ENCODE results near the gene ABHD8. TPM values are rescaled to one million over a fixed set of nuclear protein-coding genes. Genes with fewer than 3 reads are reported as not detected.

Gene ABHD8
- polyA plus RNA-seq, 3 donors = 11.3 to 14.9 (median 12.5) TPM

GRCh38 chr19:17340871-17341357 is 37.7 kb upstream of the ABHD8 start:
- H3K4me2 ChIP-seq (replicated peaks; ENCODE audit: extremely low read depth, low read length, poor library complexity, severe bottlenecking) = no peak overlapping the region
- H3K27ac ChIP-seq (ENCODE audit: low read depth in 1 of 2, low read length in 2 of 2) = no peak overlapping the region
- H3K4me1 ChIP-seq (ENCODE audit: control insufficient read depth in 1 of 2, insufficient read depth in 2 of 2, low read length in 2 of 2) = peaks cover 21 to 31% of the 10 kb centered on the region in 2 donors
- peaks cover 4 to 6% of the 10 kb centered on the region in 2 donors for H3K36me3 ChIP-seq (replicated peaks in 1 of 2; ENCODE audit: control insufficient read depth in 1 of 2, insufficient read depth in 2 of 2, low read length in 2 of 2)
- H3K9ac ChIP-seq (ENCODE audit: insufficient read depth, low read length, poor library complexity, severe bottlenecking) = no peak overlapping the region
- H3K9me3 ChIP-seq (replicated peaks in 1 of 2; ENCODE audit: control insufficient read depth in 1 of 2, insufficient read depth in 1 of 2, low read length in 2 of 2) = no peaks in the 10 kb centered on the region
- Mint-ChIP-seq H3K4me1 (peaks cover 20% of the 10 kb centered on the region), H3K27ac (no peak overlapping the region), H3K36me3 (peaks cover 9 to 17% of the 10 kb centered on the region in 2 donors), H3K27me3 (ENCODE audit: low read depth in 3 of 3) (peaks cover 0 to 1% (median 0%) of the 10 kb centered on the region in 3 donors), H3K9me3 (no peaks in the 10 kb centered on the region), H3K4me3 (no peak overlapping the region)
- no peaks in the 10 kb centered on the region for H4K20me1 ChIP-seq (ENCODE audit: insufficient read depth, low read length)
- H3K27me3 ChIP-seq (ENCODE audit: control insufficient read depth in 2 of 2, insufficient read depth in 2 of 2, low read length in 2 of 2) = no peaks in the 10 kb centered on the region
- H3K4me3 ChIP-seq (replicated peaks in 1 of 3; ENCODE audit: low read depth in 2 of 3, low read length in 3 of 3) = no peak overlapping the region
- H2AFZ ChIP-seq (ENCODE audit: insufficient read depth, low read depth, low read length, poor library complexity, severe bottlenecking) = no peak overlapping the region
- no peak for DNase-seq
- intact Hi-C loops (cut with micrococcal nuclease) = no loop called here
- TF ChIP-seq CTCF (IDR thresholded peaks at IDR 0.05) = no peak
- WGBS (ENCODE audit: insufficient coverage) = 82% methylated on average over 13 of the region's 17 CpGs
- peaks cover 5% of the 10 kb centered on the region for H3K79me2 ChIP-seq (ENCODE audit: insufficient read depth, low read length)

- peaks cover 9 to 17% of the 10 kb centered on the region in 2 donors for H3K36me3 Mint-ChIP-seq
- peaks cover 21% of the 10 kb centered on the region for H3K4me1 Mint-ChIP-seq
- Histone ChIP-seq H3K27ac (ENCODE audit: low read depth in 1 of 2, low read length in 2 of 2) (no peak overlapping the region), H4K20me1 (ENCODE audit: insufficient read depth, low read length) (no peaks in the 10 kb centered on the region), H3K79me2 (ENCODE audit: insufficient read depth, low read length) (peaks cover 9% of the 10 kb centered on the region), H3K4me3 (replicated peaks in 1 of 3; ENCODE audit: low read depth in 2 of 3, low read length in 3 of 3) (no peak overlapping the region), H3K9me3 (replicated peaks in 1 of 2; ENCODE audit: control insufficient read depth in 1 of 2, insufficient read depth in 1 of 2, low read length in 2 of 2) (no peaks in the 10 kb centered on the region), H2AFZ (ENCODE audit: insufficient read depth, low read depth, low read length, poor library complexity, severe bottlenecking) (no peak overlapping the region), H3K27me3 (ENCODE audit: control insufficient read depth in 2 of 2, insufficient read depth in 2 of 2, low read length in 2 of 2) (no peaks in the 10 kb centered on the region), H3K36me3 (replicated peaks in 1 of 2; ENCODE audit: control insufficient read depth in 1 of 2, insufficient read depth in 2 of 2, low read length in 2 of 2) (peaks cover 4 to 6% of the 10 kb centered on the region in 2 donors), H3K9ac (ENCODE audit: insufficient read depth, low read length, poor library complexity, severe bottlenecking) (no peak overlapping the region), H3K4me1 (ENCODE audit: control insufficient read depth in 1 of 2, insufficient read depth in 2 of 2, low read length in 2 of 2) (peaks cover 27 to 37% of the 10 kb centered on the region in 2 donors), H3K4me2 (replicated peaks; ENCODE audit: extremely low read depth, low read length, poor library complexity, severe bottlenecking) (no peak overlapping the region)
- DNase-seq = no peak
- 88% methylated on average over 21 of the region's 21 CpGs for WGBS (ENCODE audit: insufficient coverage)
- no peak for TF ChIP-seq CTCF (IDR thresholded peaks at IDR 0.05)
- intact Hi-C loops (cut with micrococcal nuclease) = no loop called here
- no peaks in the 10 kb centered on the region for H3K9me3 Mint-ChIP-seq
- peak overlapping the region in 1 of 7 donors; percentile 61 for H3K27ac Mint-ChIP-seq
- no peak overlapping the region for H3K4me3 Mint-ChIP-seq
- H3K27me3 Mint-ChIP-seq (ENCODE audit: low read depth in 3 of 3) = peaks cover 0 to 1% (median 0%) of the 10 kb centered on the region in 3 donors
These were observed 37.2 kb upstream of the ABHD8 start for GRCh38 chr19:17340302-17340870.
